Measurements from ENCODE around the gene LYRM4.

LYRM4 gene

DNA sequence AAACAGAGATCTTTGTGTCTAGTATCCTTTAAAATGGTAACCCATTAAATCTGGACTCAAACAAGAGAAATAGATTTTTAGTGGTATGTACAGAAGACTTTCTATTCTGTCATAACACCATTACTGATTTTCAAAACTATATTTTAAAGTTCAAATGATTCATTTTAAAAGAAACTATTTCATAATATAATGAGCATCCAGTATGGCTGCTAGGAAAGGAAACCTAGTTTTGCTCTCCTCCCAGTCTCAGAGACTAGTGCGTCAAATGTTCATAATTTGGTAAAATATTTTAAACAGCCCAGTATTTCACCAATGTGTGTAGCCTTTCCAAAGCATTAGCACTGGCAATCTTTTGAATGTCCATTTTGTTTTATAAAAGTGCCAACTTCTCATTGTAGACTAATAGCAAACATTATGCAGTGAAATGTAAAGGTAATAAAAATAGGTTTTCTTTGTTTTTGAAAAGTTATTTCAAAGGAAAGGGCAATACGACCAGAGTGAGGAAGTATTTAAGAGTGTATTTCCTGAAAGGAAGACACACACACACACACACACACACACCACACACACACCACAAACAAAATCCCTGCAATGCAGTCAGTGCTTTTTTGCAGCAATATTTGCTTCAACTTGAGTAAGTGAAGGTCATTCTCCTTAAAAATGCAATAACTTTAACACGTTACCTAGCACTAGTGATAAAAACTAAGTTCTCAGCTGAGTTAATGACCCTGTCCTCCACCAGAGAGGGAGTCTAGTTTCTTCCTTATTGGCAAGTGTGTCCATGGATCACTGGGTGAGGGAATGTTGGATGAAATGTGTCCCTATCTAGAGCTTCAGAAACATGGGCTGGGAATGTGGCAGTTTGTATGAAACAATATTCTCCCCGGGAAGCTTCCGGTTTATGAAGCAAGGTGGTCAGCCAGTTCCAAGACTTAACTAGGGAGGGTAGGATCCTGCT lies 171.0 kb downstream of the LYRM4 start:
- DNase-seq, result no peak

DNA sequence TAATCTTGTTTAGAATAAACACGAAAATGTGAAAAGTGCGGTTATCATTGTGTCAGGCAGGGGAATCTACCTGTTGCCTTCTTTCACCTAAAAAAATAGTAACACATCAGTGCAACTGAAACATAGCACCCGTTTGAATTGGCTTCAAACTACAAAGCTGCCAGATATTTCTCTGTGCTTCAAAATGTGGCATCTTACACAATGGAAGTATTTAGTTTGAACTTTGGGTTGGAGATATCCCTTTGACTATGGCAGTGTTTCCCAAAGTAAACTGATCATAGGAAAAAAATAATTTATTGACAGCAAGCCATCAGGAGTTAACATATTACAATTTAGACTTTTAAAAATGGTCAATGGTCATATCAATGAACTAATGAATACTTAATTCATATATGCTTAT lies 172.0 kb downstream of the LYRM4 start:
- DNase-seq, result no peak

DNA sequence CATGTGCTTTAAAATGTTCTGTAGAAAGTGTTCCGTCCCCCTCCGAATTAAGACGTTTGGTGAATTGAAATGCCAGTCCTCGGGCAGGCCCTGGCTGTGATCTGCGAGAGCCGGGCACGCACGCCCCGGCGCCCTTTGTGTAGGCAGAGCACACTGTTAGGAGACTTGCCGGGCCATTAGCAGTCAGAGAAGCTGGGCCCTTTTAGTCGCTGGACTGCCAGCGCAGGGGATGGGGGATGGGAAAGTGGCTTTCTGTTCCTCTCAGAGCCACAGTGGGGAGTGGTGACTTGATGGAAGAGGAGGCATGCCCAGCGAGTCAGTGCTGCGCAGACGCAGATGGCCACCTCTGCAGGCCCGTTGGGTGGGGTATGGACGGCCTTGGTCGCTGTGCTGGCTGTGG lies 173.4 kb downstream of the LYRM4 start:
- no peak for DNase-seq

DNA sequence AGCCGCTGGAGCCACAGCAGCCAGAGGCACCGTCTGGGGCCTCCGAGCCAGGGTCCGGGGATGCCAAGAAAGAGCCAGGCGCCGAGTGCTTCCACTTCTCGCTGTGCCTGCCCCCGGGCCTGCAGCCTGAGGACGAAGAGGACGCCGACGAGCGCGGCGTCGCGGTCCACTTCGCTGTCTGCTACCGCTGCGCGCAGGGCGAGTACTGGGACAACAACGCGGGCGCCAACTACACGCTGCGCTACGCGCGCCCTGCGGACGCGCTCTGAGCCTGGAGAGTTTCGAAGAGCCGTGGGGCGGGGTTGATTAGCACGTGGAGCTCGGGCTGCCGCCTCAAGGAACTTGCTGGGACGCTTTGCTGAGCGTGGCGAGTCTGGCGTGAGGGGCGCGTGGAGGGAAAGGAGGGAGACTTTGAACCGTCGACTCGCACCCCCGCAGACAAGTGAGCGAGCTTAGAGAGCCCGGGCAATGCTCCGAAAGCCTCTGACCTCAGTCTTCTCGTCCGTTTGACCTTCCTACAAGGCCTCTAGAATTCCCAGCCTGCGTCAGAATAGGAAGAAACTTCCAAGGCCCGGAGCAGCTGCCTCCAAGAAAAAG lies 174.4 kb downstream of the LYRM4 start:
- no peak for DNase-seq

DNA sequence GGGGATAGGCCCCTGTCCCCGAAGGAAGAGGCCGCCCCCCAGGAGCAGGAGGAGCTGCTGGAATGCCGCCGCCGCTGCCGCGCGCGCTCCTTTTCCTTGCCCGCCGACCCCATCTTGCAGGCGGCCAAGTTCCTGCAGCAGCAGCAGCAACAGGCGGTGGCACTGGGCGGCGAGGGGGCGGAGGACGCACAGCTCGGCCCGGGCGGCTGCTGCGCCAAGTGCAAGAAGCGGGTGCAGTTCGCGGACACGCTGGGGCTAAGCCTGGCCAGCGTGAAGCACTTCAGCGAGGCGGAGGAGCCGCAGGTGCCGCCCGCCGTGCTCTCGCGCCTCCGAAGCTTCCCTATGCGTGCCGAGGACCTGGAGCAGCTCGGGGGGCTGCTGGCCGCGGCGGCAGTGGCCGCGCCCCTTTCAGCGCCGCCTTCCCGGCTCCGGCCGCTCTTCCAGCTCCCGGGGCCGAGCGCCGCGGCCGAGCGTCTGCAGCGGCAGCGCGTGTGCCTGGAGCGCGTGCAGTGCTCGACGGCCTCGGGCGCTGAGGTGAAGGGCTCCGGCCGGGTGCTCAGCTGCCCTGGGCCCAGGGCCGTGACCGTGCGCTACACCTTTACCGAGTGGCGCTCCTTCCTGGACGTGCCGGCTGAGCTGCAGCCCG lies 175.0 kb downstream of the LYRM4 start:
- DNase-seq, result no peak

DNA sequence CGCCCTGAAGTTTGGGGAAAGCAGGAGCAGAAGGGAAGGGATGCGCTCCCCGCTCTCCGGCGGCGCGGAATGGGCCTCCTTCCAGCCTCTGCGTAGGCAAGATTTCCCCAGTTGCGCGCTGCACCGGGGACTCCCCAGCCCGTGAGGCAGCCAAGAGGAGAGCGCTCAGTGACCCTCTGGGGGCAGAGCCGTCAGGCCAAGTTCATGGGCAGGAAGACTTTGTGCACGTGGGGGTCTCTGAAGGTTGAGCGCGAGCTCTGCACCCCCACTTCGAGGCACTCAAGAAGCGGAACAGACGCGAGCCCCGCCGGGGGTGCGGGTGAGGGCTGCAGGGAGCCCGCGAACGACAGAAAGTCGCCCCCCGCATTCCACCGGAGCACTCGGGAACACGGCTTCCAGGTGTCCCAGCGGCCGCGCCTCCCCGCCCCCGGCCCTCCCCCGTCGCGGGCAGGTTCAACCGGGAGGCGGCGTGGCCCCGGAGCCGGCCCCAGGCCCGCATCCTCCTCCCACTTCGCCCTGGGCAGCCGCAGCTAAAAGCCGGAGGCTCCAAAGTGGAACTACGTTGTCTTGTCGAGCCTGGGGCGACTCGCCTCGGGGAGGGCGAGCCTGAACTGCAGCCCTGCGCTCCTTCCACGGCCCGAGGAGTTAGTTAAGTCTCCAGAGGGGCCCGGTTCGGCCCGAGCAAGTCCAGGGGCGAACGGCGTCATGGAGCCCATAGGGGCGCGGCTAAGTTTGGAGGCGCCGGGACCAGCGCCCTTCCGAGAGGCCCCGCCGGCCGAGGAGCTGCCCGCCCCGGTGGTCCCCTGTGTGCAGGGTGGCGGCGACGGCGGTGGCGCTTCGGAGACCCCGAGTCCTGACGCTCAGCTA lies 175.7 kb downstream of the LYRM4 start, which contains the start of gene PPP1R3G:
PPP1R3G (plus strand) TSS at position 561 of the 867 bp plus-strand sequence; CDS start at position 706, 145 bp downstream.
- DNase-seq, result no peak

DNA sequence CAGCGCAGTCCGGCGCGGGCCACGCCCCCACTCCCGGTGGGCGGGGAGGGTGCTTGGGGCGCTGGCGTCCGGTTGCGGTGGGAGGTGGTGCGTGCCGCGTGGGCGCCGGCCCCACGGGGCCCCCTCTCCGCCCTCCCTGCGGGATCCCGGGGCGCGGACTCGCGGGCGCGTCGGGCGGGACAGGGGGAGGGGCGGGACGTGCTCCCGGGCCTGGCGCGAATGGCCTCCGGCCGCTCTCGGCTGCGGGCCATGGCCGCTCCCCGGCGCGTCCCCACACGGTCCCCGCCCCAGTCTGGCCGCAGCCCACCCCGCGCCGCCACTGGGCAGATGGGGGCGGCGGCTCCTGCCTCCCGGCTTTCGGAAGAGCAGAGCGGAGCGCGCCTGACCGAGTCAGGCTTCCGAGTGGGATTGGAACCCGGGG lies 176.4 kb downstream of the LYRM4 start:
- no peak for DNase-seq

DNA sequence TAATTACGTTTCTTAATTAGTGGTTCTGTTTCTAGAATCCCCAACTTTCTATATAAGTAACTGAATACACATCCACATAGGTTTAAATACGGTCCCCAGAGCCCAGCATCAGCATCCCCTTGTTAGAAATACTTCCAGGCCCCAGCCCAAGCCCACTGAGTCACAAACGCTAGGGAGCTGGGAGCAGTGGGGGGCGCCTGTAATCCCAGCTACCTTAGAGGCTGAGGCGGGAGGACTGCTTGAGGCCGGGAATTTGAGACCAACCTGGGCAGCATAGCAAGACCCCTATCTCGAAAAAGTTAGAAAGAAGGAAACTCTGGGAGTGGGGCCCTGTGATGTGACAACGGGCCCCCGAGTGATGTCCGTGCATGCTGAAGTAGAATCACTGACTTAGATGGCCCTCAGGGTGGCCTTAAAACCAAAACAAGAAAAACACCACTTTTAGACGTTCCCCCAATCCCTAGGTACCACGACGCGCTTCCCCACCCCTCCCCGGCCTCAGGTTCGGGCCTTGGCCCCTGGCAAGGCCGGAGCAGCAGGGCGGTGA lies 176.9 kb downstream of the LYRM4 start:
- no peak for DNase-seq

DNA sequence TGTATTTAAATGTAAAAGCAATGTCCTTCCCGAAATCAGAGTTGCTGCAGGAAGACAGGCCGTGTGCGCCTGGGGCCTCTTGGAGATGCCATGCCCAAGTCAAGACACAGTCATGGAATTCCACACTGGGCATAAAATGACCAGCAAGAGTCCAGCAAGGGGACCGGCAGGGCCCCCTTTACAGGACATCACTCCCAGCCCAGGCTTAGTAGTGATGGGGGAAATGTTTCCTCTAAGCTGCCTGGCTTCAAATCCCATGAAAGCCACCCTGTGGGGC lies 177.5 kb downstream of the LYRM4 start:
- DNase-seq, result no peak

DNA sequence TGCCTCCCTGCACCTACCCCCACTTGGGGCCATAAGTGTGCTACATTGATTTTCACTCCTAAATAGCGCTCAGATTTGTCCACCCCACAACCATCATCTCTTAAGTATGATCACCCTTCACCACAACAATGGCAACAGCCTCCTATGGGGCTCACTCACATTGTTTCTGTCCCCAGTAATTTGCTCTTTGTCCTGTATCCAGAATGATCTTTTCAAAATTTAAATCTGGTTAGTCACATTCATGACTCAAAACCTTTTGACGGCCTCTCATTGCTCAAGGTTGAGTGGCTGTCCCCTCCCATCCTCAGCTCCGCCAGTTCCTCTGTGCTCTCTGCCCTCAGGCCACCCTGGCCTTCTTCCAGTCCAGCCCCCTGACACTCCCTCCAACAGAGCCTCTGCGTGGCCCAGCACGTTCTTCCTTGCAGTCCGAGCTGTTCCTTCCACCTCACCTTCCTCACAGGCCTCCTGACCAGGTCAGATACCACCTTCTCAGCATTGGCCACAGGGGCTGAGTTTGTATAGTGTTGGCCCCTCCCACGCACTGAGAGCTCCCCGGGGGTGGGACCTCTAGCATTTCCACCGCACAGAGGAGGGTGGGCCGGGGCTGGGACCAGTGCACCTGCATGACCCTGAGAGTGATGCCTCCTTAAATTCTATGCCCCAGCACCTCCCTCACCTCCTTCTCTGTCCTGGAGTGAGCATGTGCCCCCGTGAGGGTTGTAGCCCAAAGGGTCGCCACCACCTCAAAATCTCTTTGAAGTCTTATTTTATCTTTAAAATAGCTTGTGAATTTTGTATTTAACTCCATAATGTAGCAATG lies 178.1 kb downstream of the LYRM4 start:
- DNase-seq, result no peak

DNA sequence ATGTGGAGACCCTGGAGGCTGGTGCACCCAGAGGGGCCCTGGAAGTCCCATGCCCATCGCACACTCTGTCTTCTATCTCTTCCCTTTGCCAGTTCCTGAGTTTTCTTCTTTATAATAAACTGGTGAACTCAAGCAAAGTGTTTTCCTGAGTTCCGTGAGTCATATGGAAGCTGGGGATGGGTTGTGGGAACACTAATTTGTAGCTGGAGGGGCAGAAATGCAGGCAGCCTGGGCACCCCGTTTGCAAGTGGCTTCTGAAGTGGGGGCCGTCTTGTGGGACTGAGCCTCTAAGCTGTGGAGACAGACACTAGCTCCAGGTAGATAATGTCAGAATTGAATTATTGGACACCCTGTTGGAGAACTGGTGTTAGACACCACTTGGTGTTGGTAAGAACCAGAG lies 178.8 kb downstream of the LYRM4 start:
- DNase-seq, result no peak

DNA sequence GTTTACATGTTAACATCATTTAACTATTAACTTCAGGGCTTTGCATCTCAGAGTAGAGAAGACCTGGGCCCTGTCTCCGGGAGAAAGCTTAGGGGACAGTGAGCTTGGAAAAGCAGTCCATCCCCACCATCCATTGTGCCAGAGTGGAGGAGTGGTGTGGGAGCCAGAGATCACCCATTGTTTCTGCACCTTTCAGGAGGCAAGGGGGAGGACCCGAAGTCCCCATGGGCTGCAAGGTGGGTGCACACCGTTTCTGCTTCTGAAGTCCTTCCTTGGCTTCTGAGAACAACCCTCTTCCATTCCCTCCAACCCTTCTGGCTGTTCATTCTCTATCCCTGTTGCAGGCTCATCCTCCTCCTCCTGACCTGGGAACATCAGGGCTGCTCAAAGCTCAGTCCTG lies 179.6 kb downstream of the LYRM4 start:
- no peak for DNase-seq

DNA sequence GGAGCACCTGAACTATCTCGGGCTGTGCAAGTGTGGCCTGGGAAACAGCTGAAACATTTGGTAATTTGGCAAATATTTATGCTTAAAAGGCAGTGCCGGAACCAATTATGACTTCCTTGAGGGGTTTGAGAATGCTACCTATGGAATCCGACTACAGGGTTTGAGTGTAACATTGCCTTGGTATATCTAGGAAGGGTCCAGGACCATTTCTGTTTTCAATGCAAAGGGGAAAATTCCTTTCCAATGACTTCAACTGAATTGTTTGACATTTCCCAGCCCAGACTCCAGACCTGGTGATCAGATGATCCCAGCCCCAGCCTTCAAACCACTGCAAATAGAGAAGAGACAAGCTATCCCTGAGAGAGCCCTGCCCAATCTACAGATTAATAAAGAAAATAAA lies 180.2 kb downstream of the LYRM4 start:
- DNase-seq, result no peak

DNA sequence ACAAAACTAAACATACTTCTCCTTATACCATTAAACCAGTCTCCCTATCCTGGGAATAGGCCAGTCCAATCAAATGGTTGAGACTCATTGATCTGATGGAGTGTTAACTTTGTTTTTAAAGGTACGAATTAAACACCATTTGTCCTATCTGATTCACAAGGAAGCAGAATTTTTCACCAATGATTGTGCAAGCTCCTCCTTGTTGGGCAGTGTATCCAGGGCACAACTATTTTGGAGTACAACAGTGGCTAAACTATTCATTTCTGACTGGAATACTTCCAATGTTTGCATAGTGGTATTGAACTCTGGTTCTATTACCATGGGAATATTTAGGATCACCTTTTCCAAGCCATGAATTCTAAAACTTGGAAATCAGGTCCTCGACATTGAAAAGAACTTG lies 181.1 kb downstream of the LYRM4 start:
- no peak for DNase-seq

DNA sequence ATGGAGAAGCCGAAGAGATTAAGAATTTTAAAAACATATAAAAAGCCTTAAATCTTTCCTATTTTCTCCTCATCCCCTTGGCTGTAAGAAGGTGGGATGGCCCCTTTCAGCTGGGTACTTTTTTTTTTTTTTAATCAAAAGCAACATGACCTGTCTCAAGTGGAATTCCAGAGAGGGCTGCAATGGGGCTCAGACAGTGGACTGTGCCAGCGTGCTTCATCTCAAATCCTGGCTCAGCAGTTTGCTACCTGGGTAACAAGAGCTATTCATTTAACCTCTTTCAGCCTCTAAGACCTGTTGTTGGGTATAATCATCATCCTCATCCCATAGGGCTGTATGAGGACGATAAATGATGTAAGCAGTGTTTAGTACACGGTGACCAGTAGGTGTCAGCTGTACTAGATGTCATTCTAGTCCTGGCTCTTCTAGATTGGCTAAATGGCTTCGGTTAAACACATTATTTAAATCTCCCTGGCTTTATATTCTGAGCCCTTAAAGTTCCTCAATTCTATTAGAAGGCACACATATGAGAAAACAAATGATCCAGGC lies 182.6 kb downstream of the LYRM4 start:
- no peak for DNase-seq

DNA sequence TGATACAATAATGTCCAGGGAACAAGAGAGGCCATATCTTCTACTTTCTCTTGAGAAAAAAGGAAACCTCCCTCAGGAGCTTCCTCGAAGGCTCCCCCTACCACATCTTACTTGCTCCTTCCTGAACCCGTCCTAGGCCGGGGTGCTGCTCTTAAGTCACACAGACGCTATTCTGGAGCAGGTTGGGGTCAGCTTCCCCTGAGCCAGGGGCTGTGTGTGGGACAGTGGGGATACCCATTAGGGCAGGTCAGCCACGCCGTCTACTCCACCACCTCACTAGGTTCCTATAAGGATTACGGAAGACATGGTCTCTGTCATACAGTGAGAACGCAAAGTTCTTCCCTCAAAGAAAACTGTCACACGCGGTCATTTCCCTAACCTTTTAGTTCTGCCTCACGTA lies 183.8 kb downstream of the LYRM4 start:
- DNase-seq, result no peak

DNA sequence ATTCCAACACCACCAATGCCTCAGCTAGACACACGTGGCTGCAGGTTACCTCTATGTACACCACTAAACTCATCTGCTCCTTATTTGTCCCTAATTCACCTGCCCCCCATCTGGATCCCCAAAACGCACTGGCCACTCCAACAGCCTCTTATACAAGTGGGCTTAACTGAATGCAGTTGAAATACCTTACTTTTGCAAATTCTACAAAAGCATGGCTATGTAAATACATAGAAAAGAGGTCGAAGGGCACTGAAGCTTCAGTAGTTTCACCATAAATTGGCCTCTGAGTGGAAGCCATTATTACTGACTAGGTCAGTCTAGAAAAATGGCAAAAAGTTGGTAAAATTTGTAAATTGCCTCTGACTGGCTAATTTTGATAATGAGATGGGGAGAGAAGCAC lies 186.8 kb downstream of the LYRM4 start:
- DNase-seq, result no peak

DNA sequence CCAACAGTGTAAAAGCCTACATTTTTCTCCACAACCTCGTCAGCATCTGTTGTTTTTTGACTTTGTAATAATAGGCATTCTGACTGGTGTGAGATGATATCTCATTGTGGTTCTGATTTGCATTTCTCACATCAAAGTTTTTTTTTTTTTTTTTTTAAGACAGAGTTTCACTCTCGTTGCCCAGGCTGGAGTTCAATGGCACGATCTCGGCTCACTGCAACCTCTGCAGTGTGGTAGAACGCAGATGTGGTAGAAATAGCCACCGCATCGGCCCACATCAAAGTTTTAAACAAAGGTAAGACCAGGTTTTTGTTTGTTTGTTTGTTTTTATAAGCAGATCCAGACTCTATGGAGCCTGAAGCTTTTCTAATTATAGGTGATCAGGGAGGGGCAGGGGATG lies 188.3 kb downstream of the LYRM4 start:
- DNase-seq, result no peak

DNA sequence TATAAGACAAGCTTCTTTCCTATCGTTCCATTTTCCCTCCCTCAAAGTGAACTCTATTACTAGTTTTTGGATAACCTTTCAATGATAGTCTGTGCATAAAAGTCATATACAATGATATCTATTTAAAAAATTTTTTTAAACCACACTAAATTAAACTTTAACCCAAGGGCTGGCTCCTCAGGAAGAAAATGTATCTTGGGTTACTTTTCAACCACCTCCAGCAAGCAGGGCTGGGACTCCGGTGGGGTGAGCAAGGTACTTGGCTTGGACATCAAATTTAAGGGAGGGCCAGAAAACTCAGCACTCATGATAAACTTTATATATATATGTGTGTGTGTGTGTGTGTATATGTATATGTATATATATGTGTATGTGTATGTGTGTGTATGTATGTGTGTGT lies 189.5 kb downstream of the LYRM4 start:
- DNase-seq, result no peak

DNA sequence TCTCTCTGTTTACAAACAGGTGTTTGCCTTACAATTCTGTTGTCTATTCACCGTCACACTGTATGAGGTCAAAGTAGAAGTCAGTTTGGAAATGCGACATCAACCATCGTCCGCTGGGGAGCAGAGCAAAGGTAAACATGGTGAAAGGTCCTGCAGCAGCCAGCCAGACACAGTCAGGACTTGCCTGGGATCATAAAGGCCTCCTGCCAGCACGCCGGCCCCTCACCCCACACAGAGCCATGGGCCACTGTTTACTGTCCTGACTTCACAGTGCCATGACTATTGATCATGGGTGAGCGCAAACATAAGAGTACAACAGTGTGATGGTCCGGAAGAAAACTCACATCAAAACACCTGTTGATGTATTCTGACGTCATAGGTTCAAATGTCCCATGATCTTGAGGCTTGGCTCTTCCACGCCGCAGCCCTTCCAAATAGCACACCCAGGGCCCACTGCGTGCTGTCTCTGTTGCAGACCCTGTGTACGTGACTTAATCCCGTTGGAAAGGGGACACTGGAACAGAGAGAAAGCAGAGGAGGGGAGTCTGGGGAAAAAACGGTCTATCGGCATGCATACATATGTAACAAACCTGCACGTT lies 192.5 kb downstream of the LYRM4 start:
- DNase-seq, result no peak

DNA sequence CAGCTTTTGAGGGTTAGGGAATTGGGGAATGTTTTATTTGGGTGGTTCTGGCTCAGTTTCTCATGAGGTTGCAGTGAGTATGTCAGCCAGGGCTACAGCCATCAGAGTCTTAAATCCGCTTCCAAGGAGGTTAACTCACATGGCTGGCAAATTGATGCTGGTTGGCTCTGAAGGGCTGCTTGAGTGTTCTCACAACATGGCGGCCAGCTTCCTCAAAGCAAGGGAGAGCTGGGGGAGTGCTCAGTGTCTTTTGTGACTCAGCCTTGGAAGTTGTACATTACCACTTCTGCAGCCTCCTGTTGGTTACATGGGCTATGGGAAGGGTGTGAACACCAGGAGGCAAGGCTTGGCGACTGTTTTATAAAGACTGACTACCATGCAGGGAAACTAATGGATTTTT lies 193.4 kb downstream of the LYRM4 start:
- no peak for DNase-seq

All from NCI-H1436 (cell line).